ENCODE results near the gene ZNF330. TPM values are rescaled to one million over a fixed set of nuclear protein-coding genes. Genes with fewer than 3 reads are reported as not detected.

Gene ZNF330
- polyA plus RNA-seq, 1 donor from 2014 or later: 32.3 TPM

GRCh38 chr4:141246243-141246642, 25.5 kb downstream of the ZNF330 start:
- Histone ChIP-seq H4K20me1 (ENCODE audit: insufficient read depth) (no peaks in the 10 kb centered on the region), H3K4me2 (ENCODE audit: low read length) (no peak overlapping the region), H3K36me3 (ENCODE audit: insufficient read depth, low read length) (no peaks in the 10 kb centered on the region), H3K27me3 (ENCODE audit: insufficient read depth, low read depth, low read length) (no peaks in the 10 kb centered on the region), H2AFZ (ENCODE audit: low read depth, low read length) (no peak overlapping the region), H3K27ac (ENCODE audit: low read length) (no peak overlapping the region), H3K9me2 (ENCODE audit: insufficient read depth, low read length) (no peaks in the 10 kb centered on the region), H3K79me2 (replicated peaks; ENCODE audit: insufficient read depth, low read length) (no peaks in the 10 kb centered on the region), H3F3A (ENCODE audit: insufficient read depth, low read length, poor library complexity, severe bottlenecking) (no peaks in the 10 kb centered on the region), H3K9ac (ENCODE audit: low read length) (no peak overlapping the region), H3K4me3 (ENCODE audit: low read length) (no peak overlapping the region), H3K9me3 (ENCODE audit: low read length) (no peaks in the 10 kb centered on the region)
- no peak for TF ChIP-seq MXI1 (conservative IDR thresholded peaks at IDR 0.05; ENCODE audit: poor library complexity, severe bottlenecking)
- no peak for TF ChIP-seq TAF1 (IDR thresholded peaks at IDR 0.05; ENCODE audit: low read depth)
- no peak for TF ChIP-seq EP300 (conservative IDR thresholded peaks at IDR 0.05; ENCODE audit: poor library complexity, severe bottlenecking)
- TF ChIP-seq SMC3 (conservative IDR thresholded peaks at IDR 0.05; ENCODE audit: poor library complexity): no peak
- no peak for TF ChIP-seq CTCF (IDR thresholded peaks at IDR 0.05; ENCODE audit: poor library complexity, severe bottlenecking)
- no peak for TF ChIP-seq REST (IDR thresholded peaks at IDR 0.05; ENCODE audit: borderline replicate concordance)
- TF ChIP-seq EZH2 (IDR thresholded peaks at IDR 0.05; ENCODE audit: borderline replicate concordance, insufficient read depth, low read length, poor library complexity, severe bottlenecking): no peak
- TF ChIP-seq POLR2AphosphoS5 (IDR thresholded peaks at IDR 0.05): no peak
- TF ChIP-seq RAD21 (conservative IDR thresholded peaks at IDR 0.05): no peak

- Histone ChIP-seq H3K4me3 (ENCODE audit: low read length) (no peak overlapping the region), H3K9me3 (ENCODE audit: low read length) (no peaks in the 10 kb centered on the region), H2AFZ (ENCODE audit: low read depth, low read length) (no peak overlapping the region), H3K27me3 (ENCODE audit: insufficient read depth, low read depth, low read length) (no peaks in the 10 kb centered on the region), H3K27ac (ENCODE audit: low read length) (no peak overlapping the region), H4K20me1 (ENCODE audit: insufficient read depth) (no peaks in the 10 kb centered on the region), H3K9ac (ENCODE audit: low read length) (no peak overlapping the region), H3K9me2 (ENCODE audit: insufficient read depth, low read length) (no peaks in the 10 kb centered on the region), H3K79me2 (replicated peaks; ENCODE audit: insufficient read depth, low read length) (no peaks in the 10 kb centered on the region), H3K36me3 (ENCODE audit: insufficient read depth, low read length) (no peaks in the 10 kb centered on the region), H3K4me2 (ENCODE audit: low read length) (no peak overlapping the region), H3F3A (ENCODE audit: insufficient read depth, low read length, poor library complexity, severe bottlenecking) (no peaks in the 10 kb centered on the region)
- TF ChIP-seq CTCF (IDR thresholded peaks at IDR 0.05; ENCODE audit: poor library complexity, severe bottlenecking) (no peak), REST (IDR thresholded peaks at IDR 0.05; ENCODE audit: borderline replicate concordance) (no peak), SMC3 (conservative IDR thresholded peaks at IDR 0.05; ENCODE audit: poor library complexity) (no peak), TAF1 (IDR thresholded peaks at IDR 0.05; ENCODE audit: low read depth) (no peak), EZH2 (IDR thresholded peaks at IDR 0.05; ENCODE audit: borderline replicate concordance, insufficient read depth, low read length, poor library complexity, severe bottlenecking) (no peak), POLR2AphosphoS5 (IDR thresholded peaks at IDR 0.05) (no peak), EP300 (conservative IDR thresholded peaks at IDR 0.05; ENCODE audit: poor library complexity, severe bottlenecking) (no peak), RAD21 (conservative IDR thresholded peaks at IDR 0.05) (no peak), MXI1 (conservative IDR thresholded peaks at IDR 0.05; ENCODE audit: poor library complexity, severe bottlenecking) (no peak)
Measured at GRCh38 chr4:141246683-141247429, 26.2 kb downstream of the ZNF330 start.
